Stimulated activated CD8-positive, alpha-beta memory T cell treated with anti-CD3 and anti-CD28 coated beads, Interleukin-12 subunit alpha, Interleukin-12 subunit beta, amount 100 ng/mL, for 24 hours (primary cell): ENCODE data around the gene ZDBF2.
"Not testable (repeated sequence)": the region's sequence is repeated elsewhere in the genome, so short reads cannot be mapped to it uniquely, and the experiment has no call there.

ENCODE experiments used
- DNase-seq: peaks from one replicate; pipeline ENCODE4 v3.0.0-alpha.2; 2020; ENCODE audit errors: extremely low read depth

Gene ZDBF2

GRCh38 chr2:206323486-206323885 lies 49.0 kb downstream of the ZDBF2 start:
- no peak for DNase-seq

- no peak for DNase-seq
Observed at GRCh38 chr2:206324869-206325268, 50.4 kb downstream of the ZDBF2 start.

- no peak for DNase-seq
Observed at GRCh38 chr2:206328974-206329373, 54.5 kb downstream of the ZDBF2 start.

- no peak for DNase-seq
Observed at GRCh38 chr2:206336861-206337260, 62.4 kb downstream of the ZDBF2 start.

- DNase-seq, result no peak
Observed at GRCh38 chr2:206337956-206338355, 63.5 kb downstream of the ZDBF2 start.

GRCh38 chr2:206341396-206341795 lies 66.9 kb downstream of the ZDBF2 start:
- no peak for DNase-seq

- no peak for DNase-seq
Observed at GRCh38 chr2:206343144-206343543, 68.7 kb downstream of the ZDBF2 start.

GRCh38 chr2:206343816-206344215 lies 69.4 kb downstream of the ZDBF2 start:
- no peak for DNase-seq

- no peak for DNase-seq
Observed at GRCh38 chr2:206345606-206346005, 71.1 kb downstream of the ZDBF2 start.

GRCh38 chr2:206349375-206349774 lies 74.9 kb downstream of the ZDBF2 start:
- no peak for DNase-seq

GRCh38 chr2:206352571-206352970 lies 78.1 kb downstream of the ZDBF2 start:
- DNase-seq, result no peak

- DNase-seq, result no peak
Observed at GRCh38 chr2:206353685-206354084, 79.2 kb downstream of the ZDBF2 start.

GRCh38 chr2:206354129-206354528 lies 79.7 kb downstream of the ZDBF2 start:
- DNase-seq, result no peak

- not testable (repeated sequence) for DNase-seq
Observed at GRCh38 chr2:206356840-206357239, 82.4 kb downstream of the ZDBF2 start.

- DNase-seq, result not testable (repeated sequence)
Observed at GRCh38 chr2:206360840-206361239, 86.4 kb downstream of the ZDBF2 start.

GRCh38 chr2:206361407-206362045 lies 87.1 kb downstream of the ZDBF2 start:
- no peak for DNase-seq
